Measurements from ENCODE around the gene GPHN.
"Not testable (repeated sequence)": the region's sequence is repeated elsewhere in the genome, so short reads cannot be mapped to it uniquely, and the experiment has no call there.

The GPHN gene

DNA sequence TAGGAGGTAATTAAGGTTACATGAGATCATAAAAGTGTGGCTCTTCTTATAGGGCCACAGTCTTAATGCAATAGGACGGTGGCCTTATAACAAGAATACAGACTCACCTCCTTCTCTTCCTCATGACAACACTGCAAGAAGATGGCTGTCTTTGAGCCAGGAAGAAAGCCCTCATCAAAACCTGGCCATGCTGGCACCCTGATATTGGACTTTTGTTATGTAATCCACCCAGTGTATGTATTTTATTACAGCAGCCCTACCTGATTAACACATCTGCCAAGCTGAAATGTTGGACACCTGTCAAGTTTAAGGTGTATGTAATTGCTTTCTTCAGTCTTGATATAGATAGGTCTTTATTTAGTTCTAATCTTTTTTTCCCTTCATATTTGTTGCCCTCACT is 217.0 kb downstream of the GPHN start:
- Histone ChIP-seq H3K36me3 (ENCODE audit: insufficient read depth, low read length) (no peaks in the 10 kb centered on the region), H2AFZ (ENCODE audit: low read depth, low read length) (no peak overlapping the region), H3K4me1 (ENCODE audit: insufficient read depth, low read length) (no peaks in the 10 kb centered on the region), H3K9me3 (ENCODE audit: low read length) (peaks cover 12% of the 10 kb centered on the region), H3K27me3 (ENCODE audit: insufficient read depth, low read length) (no peaks in the 10 kb centered on the region), H3K4me3 (ENCODE audit: low read length) (no peak overlapping the region)

DNA sequence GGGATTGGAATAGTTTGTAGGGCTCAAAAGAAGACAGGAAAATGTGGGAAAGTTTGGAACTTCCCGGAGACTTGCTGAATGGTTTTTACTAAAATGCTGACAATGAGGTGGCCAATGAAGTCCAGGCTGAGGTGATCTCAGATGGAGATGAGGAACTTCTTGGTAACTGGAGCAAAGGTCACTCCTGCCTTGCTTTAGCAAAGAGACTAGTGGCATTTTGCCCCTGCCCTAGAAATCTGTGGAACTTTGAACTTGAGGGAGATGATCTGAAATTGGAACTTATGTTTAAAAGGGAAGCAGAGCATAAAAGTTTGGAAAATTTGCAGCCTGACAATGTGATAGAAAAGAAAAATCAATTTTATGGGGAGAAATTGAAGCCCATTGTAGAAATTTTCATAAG is 223.4 kb downstream of the GPHN start:
- not testable (repeated sequence) for H3K4me3 ChIP-seq (ENCODE audit: low read length)

GRCh38 chr14:66735853-66736252 is 227.9 kb downstream of the GPHN start:
- Histone ChIP-seq H3K4me3 (ENCODE audit: low read length) (no peak overlapping the region), H3K27me3 (ENCODE audit: insufficient read depth, low read length) (no peaks in the 10 kb centered on the region), H3K36me3 (ENCODE audit: insufficient read depth, low read length) (no peaks in the 10 kb centered on the region), H3K9me3 (ENCODE audit: low read length) (peaks cover 16% of the 10 kb centered on the region), H2AFZ (ENCODE audit: low read depth, low read length) (no peak overlapping the region), H3K4me1 (ENCODE audit: insufficient read depth, low read length) (no peaks in the 10 kb centered on the region)

More for the DNA sequence above, 223.4 kb downstream of the GPHN start:
- H3K9me3 ChIP-seq (ENCODE audit: low read length): peaks cover 25% of the 10 kb centered on the region
- not testable (repeated sequence) for H3K36me3 ChIP-seq (ENCODE audit: insufficient read depth, low read length); H2AFZ ChIP-seq (ENCODE audit: low read depth, low read length); H3K27me3 ChIP-seq (ENCODE audit: insufficient read depth, low read length); H3K4me1 ChIP-seq (ENCODE audit: insufficient read depth, low read length)

- H2AFZ ChIP-seq (ENCODE audit: low read depth, low read length): no peak overlapping the region
- no peaks in the 10 kb centered on the region for H3K27me3 ChIP-seq (ENCODE audit: insufficient read depth, low read length)
- H3K9me3 ChIP-seq (ENCODE audit: low read length): peaks cover 6% of the 10 kb centered on the region
- no peaks in the 10 kb centered on the region for H3K4me1 ChIP-seq (ENCODE audit: insufficient read depth, low read length)
- no peak overlapping the region for H3K4me3 ChIP-seq (ENCODE audit: low read length)
- H3K36me3 ChIP-seq (ENCODE audit: insufficient read depth, low read length): no peaks in the 10 kb centered on the region
These were observed 231.9 kb downstream of the GPHN start for GRCh38 chr14:66739826-66740225.

DNA sequence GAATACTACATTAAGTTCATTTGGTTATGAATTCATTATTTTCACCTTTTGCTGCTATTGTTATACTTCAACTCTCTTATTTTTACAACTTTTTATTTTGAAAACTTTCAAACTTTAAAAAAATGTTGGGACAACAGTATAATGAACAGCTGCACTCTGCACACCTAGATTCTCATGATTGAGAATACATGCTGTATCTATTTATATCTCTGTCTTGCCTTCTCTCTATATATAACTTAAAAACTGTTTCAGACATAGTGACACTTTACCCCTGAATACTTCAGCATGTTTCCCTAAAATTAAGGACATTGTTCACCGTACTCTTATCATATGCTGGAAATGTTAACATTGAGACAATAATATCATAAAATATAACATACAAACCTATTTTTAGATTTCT is 237.1 kb downstream of the GPHN start:
- H3K27me3 ChIP-seq (ENCODE audit: insufficient read depth, low read length): no peaks in the 10 kb centered on the region

DNA sequence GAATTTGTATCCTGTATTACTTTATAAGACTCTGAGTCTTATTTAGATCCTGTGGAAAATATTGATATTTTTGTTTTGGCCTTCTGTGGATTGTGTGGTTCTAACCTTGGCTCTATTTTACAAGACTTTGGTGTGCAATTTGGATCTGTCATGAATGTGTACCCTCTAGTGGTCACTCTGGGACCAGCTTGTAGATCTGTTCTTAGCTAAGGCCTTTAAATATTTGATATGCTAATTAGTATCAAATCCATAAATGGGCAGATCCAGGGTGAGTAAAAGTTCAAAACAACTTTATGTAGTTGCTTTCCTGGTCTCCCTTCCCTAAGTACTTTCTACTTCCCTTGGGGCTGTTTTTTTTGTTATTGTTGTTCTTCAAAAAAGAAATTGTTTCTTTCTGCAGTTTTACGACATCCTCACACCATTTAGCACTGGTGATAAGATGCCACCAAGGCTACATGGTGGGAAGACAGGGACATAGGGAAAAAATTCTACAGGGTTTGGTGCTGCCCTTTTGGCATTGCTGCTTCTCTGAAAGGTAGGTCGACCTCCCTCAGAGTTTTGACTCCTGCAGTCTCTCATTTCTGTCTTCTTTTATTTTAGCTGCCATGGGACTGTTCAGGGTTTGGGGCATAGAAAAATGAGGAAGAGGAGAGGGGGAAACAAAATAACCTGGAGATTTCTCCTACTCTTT is 238.5 kb downstream of the GPHN start:
- Histone ChIP-seq H3K36me3 (ENCODE audit: insufficient read depth, low read length) (no peaks in the 10 kb centered on the region), H3K4me3 (ENCODE audit: low read length) (no peak overlapping the region), H3K4me1 (ENCODE audit: insufficient read depth, low read length) (no peaks in the 10 kb centered on the region), H2AFZ (ENCODE audit: low read depth, low read length) (no peak overlapping the region), H3K27me3 (ENCODE audit: insufficient read depth, low read length) (no peaks in the 10 kb centered on the region), H3K9me3 (ENCODE audit: low read length) (no peaks in the 10 kb centered on the region)

More for the DNA sequence above, 237.1 kb downstream of the GPHN start:
- no peak overlapping the region for H3K4me3 ChIP-seq (ENCODE audit: low read length)
- peaks cover 4% of the 10 kb centered on the region for H3K9me3 ChIP-seq (ENCODE audit: low read length)
- H3K4me1 ChIP-seq (ENCODE audit: insufficient read depth, low read length): no peaks in the 10 kb centered on the region
- H2AFZ ChIP-seq (ENCODE audit: low read depth, low read length): no peak overlapping the region
- H3K36me3 ChIP-seq (ENCODE audit: insufficient read depth, low read length): no peaks in the 10 kb centered on the region

DNA sequence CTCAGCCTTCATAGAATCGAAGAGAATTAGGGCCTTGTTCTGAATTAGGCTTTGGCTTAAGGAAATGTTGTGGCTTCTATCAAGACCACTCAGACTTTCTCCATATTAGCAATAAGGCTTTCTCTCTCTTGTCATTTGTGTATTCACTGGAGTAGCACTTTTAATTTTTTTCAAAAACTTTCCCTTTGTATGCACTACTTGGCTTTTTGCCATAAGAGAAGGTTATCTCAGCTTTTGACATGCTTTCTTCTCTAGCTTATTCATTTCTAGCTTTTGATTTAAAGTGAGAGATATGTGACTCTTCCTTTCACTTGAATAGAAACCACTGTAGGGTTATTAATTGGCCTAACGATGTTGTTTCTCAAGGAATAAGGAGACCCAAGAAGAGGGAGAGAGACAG is 244.2 kb downstream of the GPHN start:
- no peak overlapping the region for H3K4me3 ChIP-seq (ENCODE audit: low read length)
- no peaks in the 10 kb centered on the region for H3K27me3 ChIP-seq (ENCODE audit: insufficient read depth, low read length)
- no peaks in the 10 kb centered on the region for H3K9me3 ChIP-seq (ENCODE audit: low read length)
- H3K36me3 ChIP-seq (ENCODE audit: insufficient read depth, low read length): no peaks in the 10 kb centered on the region
- no peaks in the 10 kb centered on the region for H3K4me1 ChIP-seq (ENCODE audit: insufficient read depth, low read length)
- H2AFZ ChIP-seq (ENCODE audit: low read depth, low read length): no peak overlapping the region

DNA sequence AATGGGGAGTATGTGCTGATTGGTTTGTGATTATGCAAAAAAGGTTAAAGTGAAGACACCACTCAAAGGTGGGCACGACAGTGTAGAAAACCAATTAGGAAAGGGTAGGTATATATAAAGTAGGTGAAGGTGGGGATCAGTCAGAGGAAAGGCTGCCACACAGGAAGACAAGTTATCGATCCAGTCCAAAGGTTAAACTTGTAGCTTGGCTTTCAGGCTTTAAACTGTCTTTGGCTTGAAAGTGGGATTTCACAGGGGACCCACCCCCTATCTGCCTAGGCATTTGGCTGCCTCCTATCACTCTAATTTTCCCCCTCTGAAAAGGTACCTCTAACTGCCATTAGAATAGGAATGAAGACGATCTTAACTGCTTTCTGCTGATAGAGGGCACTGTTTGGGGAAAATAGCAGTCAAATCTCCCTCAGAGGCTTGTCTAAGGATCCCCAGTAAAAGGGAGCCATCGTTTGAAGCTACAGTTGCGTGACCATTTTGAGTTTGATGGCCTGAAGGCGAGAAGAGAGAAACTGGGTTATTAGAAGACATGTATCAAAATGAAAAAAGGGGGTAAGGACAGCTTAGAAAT is 250.2 kb downstream of the GPHN start:
- Histone ChIP-seq H3K9me3 (ENCODE audit: low read length) (no peaks in the 10 kb centered on the region), H3K27me3 (ENCODE audit: insufficient read depth, low read length) (no peaks in the 10 kb centered on the region), H3K4me3 (ENCODE audit: low read length) (no peak overlapping the region), H3K4me1 (ENCODE audit: insufficient read depth, low read length) (no peaks in the 10 kb centered on the region), H3K36me3 (ENCODE audit: insufficient read depth, low read length) (no peaks in the 10 kb centered on the region), H2AFZ (ENCODE audit: low read depth, low read length) (no peak overlapping the region)

- H3K9me3 ChIP-seq (ENCODE audit: low read length): no peaks in the 10 kb centered on the region
- H2AFZ ChIP-seq (ENCODE audit: low read depth, low read length): no peak overlapping the region
- no peak overlapping the region for H3K4me3 ChIP-seq (ENCODE audit: low read length)
- H3K36me3 ChIP-seq (ENCODE audit: insufficient read depth, low read length): no peaks in the 10 kb centered on the region
- H3K27me3 ChIP-seq (ENCODE audit: insufficient read depth, low read length): no peaks in the 10 kb centered on the region
- H3K4me1 ChIP-seq (ENCODE audit: insufficient read depth, low read length): no peaks in the 10 kb centered on the region
These were observed 264.2 kb downstream of the GPHN start for GRCh38 chr14:66772146-66772545.

- Histone ChIP-seq H3K27me3 (ENCODE audit: insufficient read depth, low read length) (no peaks in the 10 kb centered on the region), H2AFZ (ENCODE audit: low read depth, low read length) (no peak overlapping the region), H3K4me3 (ENCODE audit: low read length) (no peak overlapping the region), H3K9me3 (ENCODE audit: low read length) (peaks cover 8% of the 10 kb centered on the region), H3K36me3 (ENCODE audit: insufficient read depth, low read length) (peaks cover 11% of the 10 kb centered on the region), H3K4me1 (ENCODE audit: insufficient read depth, low read length) (no peaks in the 10 kb centered on the region)
These were observed 274.9 kb downstream of the GPHN start for GRCh38 chr14:66782853-66783252.

GRCh38 chr14:66790101-66790500 is 282.2 kb downstream of the GPHN start:
- H2AFZ ChIP-seq (ENCODE audit: low read depth, low read length): no peak overlapping the region
- no peaks in the 10 kb centered on the region for H3K4me1 ChIP-seq (ENCODE audit: insufficient read depth, low read length)
- no peaks in the 10 kb centered on the region for H3K36me3 ChIP-seq (ENCODE audit: insufficient read depth, low read length)
- no peaks in the 10 kb centered on the region for H3K27me3 ChIP-seq (ENCODE audit: insufficient read depth, low read length)
- no peak overlapping the region for H3K4me3 ChIP-seq (ENCODE audit: low read length)
- H3K9me3 ChIP-seq (ENCODE audit: low read length): no peaks in the 10 kb centered on the region

- H2AFZ ChIP-seq (ENCODE audit: low read depth, low read length): no peak overlapping the region
- no peak overlapping the region for H3K4me3 ChIP-seq (ENCODE audit: low read length)
- H3K4me1 ChIP-seq (ENCODE audit: insufficient read depth, low read length): no peaks in the 10 kb centered on the region
- H3K9me3 ChIP-seq (ENCODE audit: low read length): peaks cover 16% of the 10 kb centered on the region
- no peaks in the 10 kb centered on the region for H3K27me3 ChIP-seq (ENCODE audit: insufficient read depth, low read length)
- no peaks in the 10 kb centered on the region for H3K36me3 ChIP-seq (ENCODE audit: insufficient read depth, low read length)
These were observed 295.0 kb downstream of the GPHN start for GRCh38 chr14:66802962-66803361.

DNA sequence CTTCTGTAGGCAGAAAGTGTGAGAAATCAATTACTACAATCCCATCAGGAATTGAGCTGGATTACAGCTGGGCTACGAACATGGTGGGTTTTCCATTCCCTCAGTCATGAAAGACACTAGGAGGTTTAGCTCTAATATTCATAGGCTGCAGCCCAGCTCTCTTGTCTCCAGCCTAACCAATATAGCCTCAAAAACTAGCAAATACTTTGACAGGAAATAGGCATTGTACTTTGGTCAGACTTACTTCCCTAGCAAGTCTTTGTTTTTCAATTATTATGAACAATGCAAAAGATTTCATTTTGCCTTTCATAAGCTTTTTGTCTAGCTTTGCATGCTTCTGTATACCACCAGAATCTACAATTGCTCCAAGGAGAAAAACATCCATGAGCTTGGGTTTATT is 296.2 kb downstream of the GPHN start:
- Histone ChIP-seq H3K27me3 (ENCODE audit: insufficient read depth, low read length) (no peaks in the 10 kb centered on the region), H2AFZ (ENCODE audit: low read depth, low read length) (no peak overlapping the region), H3K4me3 (ENCODE audit: low read length) (no peak overlapping the region), H3K9me3 (ENCODE audit: low read length) (peaks cover 16% of the 10 kb centered on the region), H3K4me1 (ENCODE audit: insufficient read depth, low read length) (no peaks in the 10 kb centered on the region), H3K36me3 (ENCODE audit: insufficient read depth, low read length) (no peaks in the 10 kb centered on the region)

DNA sequence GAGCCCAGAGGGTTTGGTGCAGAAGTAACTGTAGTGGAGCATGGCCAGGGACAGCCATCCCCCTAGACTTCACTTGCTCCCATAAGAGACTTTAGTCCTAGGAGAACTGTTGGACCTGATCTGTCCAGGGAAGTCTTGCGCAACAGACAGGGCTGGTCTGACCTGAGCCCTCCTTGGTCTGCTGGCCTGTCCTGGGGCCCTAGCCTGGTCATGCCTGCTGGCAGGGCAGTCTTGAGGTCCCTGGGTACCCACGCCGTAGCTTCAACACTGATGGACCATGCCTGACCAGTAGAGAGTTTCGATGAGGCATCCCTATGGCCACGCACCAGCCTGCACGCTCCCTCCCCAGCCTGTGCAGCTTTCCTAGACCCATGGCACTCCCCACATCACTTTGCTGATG is 305.7 kb downstream of the GPHN start:
- Histone ChIP-seq H3K36me3 (ENCODE audit: insufficient read depth, low read length) (peaks cover 18% of the 10 kb centered on the region), H3K4me3 (ENCODE audit: low read length) (no peak overlapping the region), H3K4me1 (ENCODE audit: insufficient read depth, low read length) (no peaks in the 10 kb centered on the region), H3K27me3 (ENCODE audit: insufficient read depth, low read length) (no peaks in the 10 kb centered on the region), H2AFZ (ENCODE audit: low read depth, low read length) (no peak overlapping the region), H3K9me3 (ENCODE audit: low read length) (peaks cover 21% of the 10 kb centered on the region)

Data from neuron (in vitro differentiated cells).